A204.1 (cell line): ENCODE data around the gene COMP.

ENCODE experiments used
- FAIRE-seq: peaks from 2 replicates; lab custom pipeline; 2012; peaks lifted over from hg19 to GRCh38; lab: Jason Lieb, UNC

COMP gene

GRCh38 chr19:18803550-18804138 lies 12.5 kb upstream of the COMP start:
- FAIRE-seq: no peak

GRCh38 chr19:18802354-18802753 lies 11.2 kb upstream of the COMP start:
- FAIRE-seq: no peak

GRCh38 chr19:18800636-18801035 lies 9.5 kb upstream of the COMP start:
- FAIRE-seq: no peak

- FAIRE-seq: no peak
Measured at GRCh38 chr19:18800079-18800478, 9.0 kb upstream of the COMP start.

GRCh38 chr19:18799389-18799970 lies 8.4 kb upstream of the COMP start:
- FAIRE-seq: no peak

- FAIRE-seq: no peak
Measured at GRCh38 chr19:18798384-18799352, 7.6 kb upstream of the COMP start.

GRCh38 chr19:18796239-18796638 lies 5.1 kb upstream of the COMP start:
- no peak for FAIRE-seq

- FAIRE-seq: no peak
Measured at GRCh38 chr19:18795540-18795939, 4.4 kb upstream of the COMP start.

- no peak for FAIRE-seq
Measured at GRCh38 chr19:18794692-18795091, 3.6 kb upstream of the COMP start.

GRCh38 chr19:18794029-18794313 lies 2.9 kb upstream of the COMP start:
- no peak for FAIRE-seq

GRCh38 chr19:18793144-18794028 lies 2.3 kb upstream of the COMP start:
- FAIRE-seq: no peak

GRCh38 chr19:18792661-18793060 lies 1.6 kb upstream of the COMP start:
- FAIRE-seq: no peak

- no peak for FAIRE-seq
Measured at GRCh38 chr19:18791315-18791678, 192 bp upstream of the COMP start.

- no peak for FAIRE-seq
Measured at GRCh38 chr19:18789883-18790565, 1.1 kb downstream of the COMP start.

- no peak for FAIRE-seq
Measured at GRCh38 chr19:18789422-18789869, 1.7 kb downstream of the COMP start.

- no peak for FAIRE-seq
Measured at GRCh38 chr19:18788529-18789421, 2.3 kb downstream of the COMP start.

GRCh38 chr19:18785179-18786124 lies 5.7 kb downstream of the COMP start:
- no peak for FAIRE-seq

- FAIRE-seq: no peak
Measured at GRCh38 chr19:18784786-18785120, 6.4 kb downstream of the COMP start.

- FAIRE-seq: no peak
Measured at GRCh38 chr19:18783958-18784785, 6.9 kb downstream of the COMP start.
